Stimulated activated CD8-positive, alpha-beta memory T cell treated with anti-CD3 and anti-CD28 coated beads, Interleukin-4, amount 100 ng/mL, for 4 hours (primary cell): ENCODE data around the gene SAXO1.
"Not testable (repeated sequence)": the region's sequence is repeated elsewhere in the genome, so short reads cannot be mapped to it uniquely, and the experiment has no call there.

Source experiments
- DNase-seq, 2 donors: peaks; one replicate each; pipeline ENCODE4 v3.0.0-alpha.2; 2020; ENCODE audit warnings: low read depth in 2 of 2, low spot score in 1 of 2

Gene SAXO1

DNA sequence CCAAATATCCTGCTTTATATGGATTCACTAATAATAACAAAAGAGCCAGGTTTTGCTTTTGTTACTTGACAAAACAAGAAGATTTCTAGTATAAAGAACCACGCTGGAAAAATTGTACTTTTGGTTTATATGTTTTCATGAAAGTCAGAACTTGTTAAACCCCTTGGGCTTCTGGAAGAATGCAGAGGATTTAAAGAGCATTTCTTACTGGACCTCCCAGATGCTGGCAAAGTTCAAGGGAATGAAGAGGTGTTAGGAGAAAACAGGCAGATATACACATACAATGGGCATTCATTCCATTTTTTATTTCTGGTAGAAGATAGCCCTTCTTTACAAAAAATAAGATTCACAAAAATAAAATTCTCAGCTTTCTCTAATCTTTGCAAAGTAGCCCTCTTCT lies 61.1 kb downstream of the SAXO1 start:
- DNase-seq, result no peak

GRCh38 chr9:18971404-18971803 lies 61.6 kb downstream of the SAXO1 start:
- no peak for DNase-seq

DNA sequence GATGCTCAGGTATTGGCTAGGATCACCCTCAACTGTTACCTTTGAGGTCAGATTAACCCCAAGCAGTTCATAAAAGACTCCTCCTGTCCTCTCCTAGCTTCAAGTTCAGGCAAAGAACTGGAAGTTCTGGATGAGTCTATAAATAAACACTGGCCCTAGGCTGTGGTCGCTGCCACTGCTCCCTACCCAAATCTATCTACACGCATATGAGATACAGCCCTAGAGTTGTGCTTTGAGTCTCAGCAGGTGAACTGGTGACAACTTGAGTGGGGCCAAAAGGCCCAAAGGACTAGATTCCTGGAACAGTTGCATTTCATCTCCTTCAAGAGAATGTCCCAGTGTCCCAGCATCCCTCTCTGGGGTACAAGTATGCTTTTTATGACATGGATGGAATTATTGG lies 62.6 kb downstream of the SAXO1 start:
- no peak for DNase-seq

DNA sequence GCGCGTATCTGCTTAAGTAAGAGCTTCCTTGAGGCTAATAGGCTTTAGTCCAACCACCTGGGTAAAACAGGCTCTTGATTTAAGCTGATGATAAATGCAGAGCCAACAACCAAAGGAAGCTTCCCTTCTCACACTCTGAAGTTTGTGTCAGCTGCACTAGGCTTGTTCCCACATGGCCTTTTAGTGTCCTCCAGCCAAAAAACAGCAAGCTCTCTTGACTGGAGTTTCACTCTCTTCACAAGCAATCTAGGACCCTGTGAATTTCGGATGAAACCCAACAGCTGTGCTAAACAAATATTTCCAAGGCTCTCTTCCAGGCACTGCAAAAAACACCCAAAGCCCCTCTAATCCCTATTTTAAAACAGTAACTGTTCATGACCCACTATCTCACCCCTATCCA lies 63.9 kb downstream of the SAXO1 start:
- DNase-seq, result no peak

DNA sequence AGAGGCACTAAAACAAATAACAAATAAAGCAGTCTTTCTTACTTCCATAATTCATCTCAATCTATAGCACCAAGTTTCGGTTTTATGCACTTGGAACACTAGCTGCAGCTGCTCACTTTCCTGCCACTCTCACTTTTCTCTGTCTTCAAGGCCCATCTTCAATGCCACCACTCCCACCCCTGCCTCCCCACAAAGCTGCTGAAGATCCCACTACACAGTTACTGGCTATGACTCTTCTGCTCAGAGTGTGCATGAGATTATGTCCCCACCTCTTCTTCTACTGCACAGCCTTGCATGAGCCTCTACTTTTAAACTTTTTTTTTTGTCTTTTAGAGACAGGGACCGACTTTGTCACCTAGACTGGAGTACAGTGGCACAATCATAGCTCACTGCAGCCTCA lies 77.4 kb downstream of the SAXO1 start:
- no peak for DNase-seq

- no peak for DNase-seq
These were observed 81.1 kb downstream of the SAXO1 start for GRCh38 chr9:18951936-18952335.

- no peak for DNase-seq
These were observed 85.1 kb downstream of the SAXO1 start for GRCh38 chr9:18947892-18948339.

GRCh38 chr9:18942801-18943200 lies 90.2 kb downstream of the SAXO1 start:
- DNase-seq, result no peak

DNA sequence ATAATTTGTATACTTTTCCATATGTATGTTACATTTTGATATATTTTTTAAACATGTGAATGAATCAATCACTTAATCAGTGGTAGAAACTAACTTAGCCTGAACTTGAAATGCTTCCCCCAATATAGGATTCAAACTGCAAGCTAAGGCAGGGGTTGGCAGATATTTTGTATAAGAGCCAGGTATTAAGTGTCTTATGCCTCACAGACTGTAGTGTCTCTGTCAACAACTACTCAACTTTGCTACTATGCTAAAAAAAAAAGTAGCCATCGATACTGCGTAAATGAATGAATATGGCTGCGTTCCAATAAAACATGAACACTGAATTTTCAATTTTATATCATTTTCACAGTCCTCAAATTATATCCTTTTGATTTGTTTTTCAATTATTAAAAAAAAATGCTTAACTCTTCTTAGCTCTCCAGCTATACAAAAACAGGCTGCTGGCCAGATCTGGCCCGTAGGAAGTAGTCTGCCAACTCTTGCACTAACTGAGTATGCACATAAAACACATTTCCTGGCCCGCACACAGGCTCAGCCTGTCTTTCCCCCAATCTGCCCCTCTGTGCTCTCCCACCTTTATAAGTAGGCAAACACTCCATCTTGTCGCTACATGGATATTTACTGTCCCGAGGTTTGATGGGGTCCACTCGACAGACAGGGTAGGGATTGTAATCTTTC lies 91.8 kb downstream of the SAXO1 start:
- DNase-seq, result no peak

DNA sequence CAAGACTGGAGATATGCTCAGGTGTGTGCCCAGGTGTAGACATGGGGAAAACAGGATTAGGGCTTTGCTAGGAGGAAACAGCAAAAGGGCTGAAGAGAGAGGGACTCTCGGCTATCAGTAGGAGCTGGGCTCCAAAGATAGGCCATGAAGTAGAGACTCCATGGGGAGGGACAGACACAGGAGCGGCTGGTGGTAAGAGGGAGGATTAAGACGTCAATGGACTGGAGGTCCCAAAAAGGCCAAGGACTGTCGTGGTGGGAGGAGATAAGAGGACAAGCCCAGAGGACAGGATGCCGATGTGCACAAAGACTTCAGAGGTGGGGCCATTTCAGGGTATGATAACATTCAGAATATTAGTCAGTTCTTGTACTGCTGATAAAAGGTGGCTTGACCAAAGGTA lies 93.1 kb downstream of the SAXO1 start:
- DNase-seq, result no peak

DNA sequence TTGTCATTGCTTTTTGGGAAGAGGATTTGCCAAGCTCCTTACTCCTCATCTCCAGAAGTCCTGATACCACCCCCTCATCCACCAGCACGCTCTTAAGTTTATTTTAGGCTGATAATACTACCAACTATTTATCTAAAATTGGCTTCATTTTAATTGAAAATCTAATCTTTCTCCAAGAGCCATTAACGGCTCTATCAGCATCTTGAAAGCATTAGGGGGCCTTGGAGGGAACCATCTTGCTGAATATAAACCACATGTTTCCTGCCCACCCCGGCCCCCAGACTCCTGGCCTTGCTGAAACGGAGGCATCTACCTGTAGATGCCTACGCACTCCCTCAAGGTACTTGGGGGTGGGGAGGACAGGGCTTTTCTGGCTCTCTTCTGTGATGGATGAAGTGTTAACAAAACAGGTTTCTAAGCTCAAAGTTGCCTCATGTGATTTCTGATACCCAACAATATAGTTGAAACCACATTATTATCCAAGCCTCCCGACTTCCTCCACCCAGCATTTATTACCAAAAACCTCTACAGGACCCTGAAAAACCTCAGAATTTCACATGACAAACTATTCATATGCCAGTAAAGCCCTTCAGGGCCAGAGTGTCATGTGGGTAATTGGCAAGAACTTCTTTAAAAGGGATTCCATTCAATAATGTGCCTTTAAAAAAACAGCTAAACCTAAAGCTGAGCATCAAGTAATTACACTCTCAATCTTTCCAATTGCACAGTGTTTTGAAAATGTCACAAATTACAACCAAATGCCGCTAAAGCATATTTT lies 96.7 kb downstream of the SAXO1 start:
- no peak for DNase-seq

DNA sequence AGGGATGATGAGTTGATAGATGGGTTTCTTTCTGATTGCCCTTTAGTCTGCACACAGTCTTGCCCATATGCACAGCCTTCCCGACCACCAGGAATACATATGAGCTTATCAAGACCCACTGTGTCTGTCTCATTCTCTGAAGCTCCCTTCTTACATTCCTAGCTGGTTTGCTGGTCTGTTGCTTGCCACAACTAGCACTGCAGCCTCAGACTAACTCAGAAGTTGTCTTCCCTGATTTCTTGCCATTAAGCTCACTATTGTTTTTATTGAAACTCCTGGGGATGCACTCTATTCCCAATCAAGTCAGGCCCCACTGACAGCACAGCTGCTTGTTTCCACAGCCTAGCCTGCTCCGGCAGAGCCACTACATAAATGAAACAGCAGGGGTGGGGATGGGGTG lies 97.5 kb downstream of the SAXO1 start:
- DNase-seq, result no peak

- DNase-seq, result not testable (repeated sequence)
These were observed 102.4 kb downstream of the SAXO1 start for GRCh38 chr9:18930611-18931010.

DNA sequence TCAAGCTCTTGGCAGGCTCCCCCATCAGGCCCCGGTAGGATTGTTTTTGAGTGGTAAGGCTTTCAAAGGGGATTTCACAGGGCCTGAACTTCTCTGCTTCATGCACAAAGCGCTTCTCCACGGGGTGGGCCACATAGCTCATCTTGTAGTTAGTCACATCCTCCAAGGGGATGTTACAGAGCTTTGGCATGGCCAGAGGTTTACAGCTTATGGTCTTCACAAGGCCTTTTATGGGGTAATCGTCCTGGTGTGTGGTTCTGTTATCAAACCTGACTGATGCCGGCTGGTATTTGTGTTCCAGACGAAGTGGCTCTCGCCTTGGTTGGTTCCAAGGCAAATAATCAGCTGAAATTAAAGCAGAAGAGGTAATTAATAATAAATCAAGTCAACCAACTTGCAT lies 104.3 kb downstream of the SAXO1 start:
- DNase-seq, result no peak

DNA sequence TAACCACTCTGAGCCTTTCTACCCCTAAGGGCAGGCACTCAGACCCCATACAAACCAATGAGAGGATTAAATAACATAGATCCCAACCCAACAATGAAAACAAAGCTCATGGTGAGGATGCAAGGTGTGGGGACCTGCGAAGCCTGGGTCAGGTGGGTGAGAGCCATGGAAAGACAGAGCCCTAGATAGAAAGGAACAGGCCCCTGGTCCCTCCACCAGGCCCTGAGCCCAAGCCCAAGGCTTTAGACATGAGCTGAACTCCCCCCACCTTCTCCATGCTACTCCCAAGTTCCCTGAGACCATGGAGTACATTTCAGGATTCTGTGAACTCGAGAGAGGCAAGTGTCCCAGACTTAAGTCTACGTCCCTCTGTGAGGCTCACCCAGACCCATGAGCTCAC lies 106.5 kb downstream of the SAXO1 start:
- DNase-seq, result no peak

DNA sequence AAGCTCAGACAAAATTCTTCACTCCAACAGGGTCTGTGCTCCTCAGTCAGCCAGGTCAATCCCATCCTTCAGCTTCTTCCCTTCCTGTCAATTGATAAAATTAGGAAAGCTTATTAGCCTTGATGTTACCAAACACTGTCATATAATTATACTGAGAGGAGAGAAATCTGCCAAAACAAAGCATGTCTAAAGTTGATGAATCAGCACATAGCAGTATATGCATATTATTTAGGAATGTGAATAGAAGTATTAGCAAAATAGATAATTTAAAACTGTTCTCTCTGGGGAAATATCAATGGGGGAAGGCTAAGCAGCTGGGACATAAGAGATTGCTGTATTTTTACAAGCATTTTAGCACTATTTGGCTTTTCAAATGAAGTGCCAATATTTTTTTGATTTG lies 107.1 kb downstream of the SAXO1 start:
- no peak for DNase-seq

- DNase-seq, result no peak
These were observed 109.2 kb downstream of the SAXO1 start for GRCh38 chr9:18923671-18924430.

GRCh38 chr9:18923167-18923566 lies 109.8 kb downstream of the SAXO1 start:
- DNase-seq, result no peak

- DNase-seq, result no peak
These were observed 110.7 kb downstream of the SAXO1 start for GRCh38 chr9:18922161-18922885.

DNA sequence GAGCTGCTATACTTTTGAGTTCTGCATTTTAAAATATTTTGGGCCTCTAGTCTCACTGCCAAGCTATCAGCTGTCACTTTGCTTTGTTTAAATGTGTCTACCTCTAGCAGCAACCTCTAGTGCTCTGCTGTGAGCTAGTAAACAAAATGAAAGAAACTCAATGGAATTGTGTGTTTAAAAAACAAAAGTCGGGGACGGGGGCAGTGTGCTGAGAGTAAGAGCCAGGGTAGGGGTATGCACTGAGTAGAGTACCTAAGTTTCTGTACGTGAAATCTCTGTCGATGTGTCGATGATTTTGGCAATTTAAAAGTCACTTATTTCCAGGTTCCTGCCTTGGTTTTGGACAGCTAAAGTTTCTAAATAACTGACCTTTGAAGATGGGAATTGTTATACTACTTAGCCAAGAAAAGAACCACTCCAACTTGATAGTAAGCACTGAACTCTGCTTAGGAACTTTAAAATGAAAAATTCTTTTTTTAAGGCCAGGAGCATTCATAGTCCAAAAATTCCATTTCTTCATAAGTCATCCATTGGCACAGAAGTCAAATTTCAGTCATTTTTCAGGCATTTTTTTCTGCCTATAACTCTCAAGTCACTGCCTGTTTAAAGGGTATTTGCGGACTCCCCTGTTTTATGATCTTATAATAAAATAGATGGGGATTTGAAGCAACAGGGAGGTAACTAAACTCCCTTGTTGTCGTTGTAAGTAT lies 111.5 kb downstream of the SAXO1 start:
- no peak for DNase-seq
